Skeletal muscle tissue (tissue), 4 donors: Measurements from ENCODE around the gene GTF2IRD1. TPM values are rescaled to one million over a fixed set of nuclear protein-coding genes. Genes with fewer than 3 reads are reported as not detected.
"Not testable (repeated sequence)": the region's sequence is repeated elsewhere in the genome, so short reads cannot be mapped to it uniquely, and the experiment has no call there.

Experiments
- H3K27ac ChIP-seq: one replicate; pipeline ENCODE4 v1.7.0; 2013; ENCODE audit warnings: mild to moderate bottlenecking, low read depth, low read length, inconsistent platforms
- H3K27me3 ChIP-seq, 3 donors: one replicate each; pipeline ENCODE4 v1.7.0; 2013; ENCODE audit warnings: low read length in 3 of 3; ENCODE audit not compliant: control insufficient read depth in 3 of 3, insufficient read depth in 3 of 3
- H3K36me3 ChIP-seq, 3 donors: one replicate each; pipeline ENCODE4 v1.7.0; 2013; ENCODE audit warnings: low read length in 3 of 3; ENCODE audit not compliant: control insufficient read depth in 3 of 3, insufficient read depth in 3 of 3
- H3K4me1 ChIP-seq, 3 donors: one replicate each; pipeline ENCODE4 v1.7.0; 2013; ENCODE audit warnings: low read length in 3 of 3, mild to moderate bottlenecking in 3 of 3; ENCODE audit not compliant: control insufficient read depth in 3 of 3, insufficient read depth in 3 of 3
- H3K4me3 ChIP-seq, 3 donors: one replicate each; pipeline ENCODE4 v1.7.0; 2013; ENCODE audit warnings: low read length in 3 of 3
- H3K9ac ChIP-seq, 3 donors: one replicate each; pipeline ENCODE4 v1.7.0; 2013; ENCODE audit warnings: low read length in 3 of 3, mild to moderate bottlenecking in 3 of 3, moderate library complexity in 2 of 3, low read depth in 1 of 3
- H3K9me3 ChIP-seq, 3 donors: one replicate each; pipeline ENCODE4 v1.7.0; 2013; ENCODE audit warnings: low read length in 3 of 3; ENCODE audit not compliant: control insufficient read depth in 3 of 3
- total RNA-seq: library from RNA; depleted of rRNA; stranded (reverse); fragments of >200 nt; gene quantifications from one replicate; pipeline ENCODE4 v1.2.3, GENCODE V29; 2014
- donor health status: Osteomylitis.

Gene GTF2IRD1
- total RNA-seq, 1 donor from 2014 or later, result 16.2 TPM

DNA sequence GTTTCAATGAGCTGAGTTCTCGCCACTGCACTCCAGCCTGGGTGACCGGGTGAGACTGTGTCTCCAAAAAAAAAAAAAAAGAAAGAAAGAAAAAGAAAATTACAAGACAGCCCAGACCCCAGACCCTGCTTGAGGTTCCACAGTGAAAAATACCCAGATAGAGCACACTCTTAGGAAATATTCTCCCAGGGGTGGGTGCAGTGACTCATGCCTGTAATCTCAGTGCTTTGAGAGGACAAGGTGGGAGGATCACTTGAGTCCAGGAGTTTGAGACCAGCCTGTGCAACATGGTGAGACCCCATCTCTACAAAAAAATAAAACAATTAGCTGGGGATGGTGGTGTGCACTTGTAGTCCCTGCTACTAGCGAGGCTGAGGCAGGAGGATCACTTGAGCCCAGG lies 41.1 kb upstream of the GTF2IRD1 start:
- Histone ChIP-seq H3K36me3 (no peaks in the 10 kb centered on the region), H3K9me3 (no peaks in the 10 kb centered on the region), H3K9ac (no peak overlapping the region), H3K27me3 (no peaks in the 10 kb centered on the region), H3K27ac (no peak overlapping the region), H3K4me1 (peaks cover 2 to 5% (median 2%) of the 10 kb centered on the region in 3 donors), H3K4me3 (no peak overlapping the region)

DNA sequence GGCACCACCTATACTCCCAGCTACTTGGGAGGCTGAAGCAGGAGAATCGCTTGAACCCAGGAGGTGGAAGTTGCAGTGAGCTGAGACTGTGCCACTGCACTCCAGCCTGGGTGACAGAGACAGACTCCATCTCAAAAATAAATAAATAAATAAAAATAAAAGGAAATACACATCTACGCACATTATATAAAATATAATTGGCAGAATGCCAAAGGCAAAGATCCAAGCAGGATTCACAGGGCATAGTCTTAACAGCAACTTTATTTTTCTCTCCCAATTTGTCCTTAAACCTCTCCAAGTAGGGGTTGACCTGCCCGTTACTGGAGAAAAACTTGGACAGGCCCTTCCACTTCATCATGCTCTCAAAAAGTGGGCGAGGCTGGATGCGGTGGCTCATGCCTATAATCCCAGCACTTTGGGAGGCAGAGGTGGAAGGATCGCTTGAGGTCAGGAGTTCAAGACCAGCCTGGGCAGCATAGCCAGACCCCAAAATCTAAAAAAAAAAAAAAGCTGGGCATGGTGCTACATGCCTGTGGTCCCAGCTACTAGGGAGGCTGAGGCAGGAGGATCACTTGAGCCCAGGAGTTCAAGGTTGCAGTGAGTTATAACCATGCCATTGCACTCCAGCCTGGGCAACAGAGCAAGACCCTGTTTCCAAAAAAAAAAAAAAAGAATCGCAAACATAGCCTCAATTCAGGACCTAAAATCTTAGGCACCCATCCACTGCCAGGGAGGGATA lies 38.9 kb upstream of the GTF2IRD1 start:
- H3K9ac ChIP-seq, H3K4me1 ChIP-seq, H3K36me3 ChIP-seq, H3K27ac ChIP-seq, H3K9me3 ChIP-seq, H3K27me3 ChIP-seq, H3K4me3 ChIP-seq: not testable (repeated sequence)

DNA sequence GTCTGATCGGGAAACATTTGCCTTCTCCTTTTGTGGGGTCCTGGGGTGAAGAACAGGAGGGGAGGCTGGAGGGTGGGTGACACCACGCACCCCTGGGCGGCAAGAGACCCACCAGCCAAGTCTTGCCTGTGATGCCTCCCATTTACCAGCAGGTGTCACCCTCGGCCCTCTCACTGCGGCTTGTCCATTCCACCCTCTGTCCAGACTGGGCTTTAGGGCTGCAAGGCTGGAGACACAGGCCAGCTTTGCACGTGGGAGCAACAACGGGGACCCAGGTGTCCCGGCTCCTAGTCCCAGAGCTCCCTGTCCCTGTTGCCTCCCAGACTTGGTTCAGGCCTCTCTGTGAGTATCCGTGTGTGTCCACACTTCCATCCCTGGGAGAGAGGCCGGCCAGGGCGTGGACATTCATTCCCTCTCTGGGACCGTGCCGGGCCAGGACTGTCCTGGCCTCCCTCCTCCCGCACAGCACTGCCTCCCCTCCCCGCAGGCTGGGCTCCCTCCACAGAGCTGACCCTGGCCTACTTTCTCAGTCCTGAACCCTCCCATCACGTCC lies 36.2 kb upstream of the GTF2IRD1 start:
- H3K9me3 ChIP-seq, result no peaks in the 10 kb centered on the region
- H3K27ac ChIP-seq, result no peak overlapping the region
- peak overlapping the region; percentile 51 to 60 (median 53) for H3K9ac ChIP-seq
- H3K4me3 ChIP-seq, result peak overlapping the region in 1 of 3 donors; percentile 49
- H3K27me3 ChIP-seq, result no peaks in the 10 kb centered on the region
- no peaks in the 10 kb centered on the region for H3K36me3 ChIP-seq
- peaks cover 4 to 8% (median 4%) of the 10 kb centered on the region in 3 donors for H3K4me1 ChIP-seq

DNA sequence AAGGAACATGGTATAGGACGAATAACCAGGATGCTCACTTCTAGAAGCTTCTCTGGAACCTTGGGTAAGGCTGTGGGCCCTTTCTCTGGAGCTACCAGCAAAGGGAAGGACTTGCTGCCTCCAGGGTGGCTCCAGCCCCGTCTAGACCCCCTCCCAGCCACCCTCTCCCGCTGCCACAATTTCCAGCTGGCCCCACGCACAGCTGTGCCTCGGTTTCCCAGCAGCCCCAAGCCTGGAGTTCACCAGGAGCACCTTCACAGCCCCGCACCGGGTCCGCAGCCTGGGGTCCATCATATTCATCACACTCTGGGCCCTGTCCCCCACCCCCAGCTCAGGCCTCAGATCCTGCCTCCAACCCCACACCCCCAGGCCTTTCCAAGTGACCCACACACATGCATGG lies 35.6 kb upstream of the GTF2IRD1 start:
- H3K9me3 ChIP-seq, result no peaks in the 10 kb centered on the region
- H3K27ac ChIP-seq, result no peak overlapping the region
- peaks cover 4 to 8% (median 4%) of the 10 kb centered on the region in 3 donors for H3K4me1 ChIP-seq
- H3K36me3 ChIP-seq, result no peaks in the 10 kb centered on the region
- peak overlapping the region in 1 of 3 donors; percentile 60 for H3K9ac ChIP-seq
- no peaks in the 10 kb centered on the region for H3K27me3 ChIP-seq
- H3K4me3 ChIP-seq, result no peak overlapping the region

DNA sequence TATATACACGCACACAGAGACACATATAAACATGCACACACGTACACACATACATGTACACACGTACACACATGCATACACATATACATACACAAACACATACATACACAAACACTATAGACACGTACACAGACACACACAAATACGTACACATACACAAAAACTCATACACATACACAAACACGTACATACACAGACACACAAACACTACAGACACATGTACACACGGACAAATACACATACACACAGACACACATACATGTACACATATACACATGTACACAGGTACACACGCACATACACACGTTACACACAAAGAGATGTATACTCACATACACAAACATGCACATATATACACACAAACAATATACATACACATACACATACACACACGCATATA lies 35.2 kb upstream of the GTF2IRD1 start:
- no peaks in the 10 kb centered on the region for H3K36me3 ChIP-seq
- no peaks in the 10 kb centered on the region for H3K9me3 ChIP-seq
- no peaks in the 10 kb centered on the region for H3K27me3 ChIP-seq
- peaks cover 4 to 8% (median 4%) of the 10 kb centered on the region in 3 donors for H3K4me1 ChIP-seq
- no peak overlapping the region for H3K27ac ChIP-seq
- H3K4me3 ChIP-seq, result no peak overlapping the region
- H3K9ac ChIP-seq, result no peak overlapping the region

DNA sequence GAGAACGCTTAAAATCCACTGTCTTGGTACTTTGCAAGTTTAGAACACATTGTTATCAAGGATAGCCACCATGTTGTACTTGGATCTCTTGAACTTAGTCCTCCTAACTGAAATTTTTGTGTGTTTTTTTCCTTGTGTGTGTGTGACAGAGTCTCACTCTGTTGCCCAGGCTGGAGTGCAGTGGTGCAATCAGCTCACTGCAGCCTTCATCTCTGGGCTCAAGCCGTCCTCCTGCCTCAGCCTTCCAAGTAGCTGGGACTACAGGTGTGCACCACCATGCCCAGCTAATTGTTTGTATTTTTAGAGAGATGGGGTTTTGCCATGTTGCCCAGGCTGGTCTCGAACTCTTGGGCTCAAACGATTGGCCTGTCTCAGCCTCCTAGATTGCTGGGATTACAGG lies 34.5 kb upstream of the GTF2IRD1 start:
- not testable (repeated sequence) for H3K4me3 ChIP-seq, H3K9ac ChIP-seq, H3K4me1 ChIP-seq, H3K27me3 ChIP-seq, H3K36me3 ChIP-seq, H3K27ac ChIP-seq, H3K9me3 ChIP-seq

DNA sequence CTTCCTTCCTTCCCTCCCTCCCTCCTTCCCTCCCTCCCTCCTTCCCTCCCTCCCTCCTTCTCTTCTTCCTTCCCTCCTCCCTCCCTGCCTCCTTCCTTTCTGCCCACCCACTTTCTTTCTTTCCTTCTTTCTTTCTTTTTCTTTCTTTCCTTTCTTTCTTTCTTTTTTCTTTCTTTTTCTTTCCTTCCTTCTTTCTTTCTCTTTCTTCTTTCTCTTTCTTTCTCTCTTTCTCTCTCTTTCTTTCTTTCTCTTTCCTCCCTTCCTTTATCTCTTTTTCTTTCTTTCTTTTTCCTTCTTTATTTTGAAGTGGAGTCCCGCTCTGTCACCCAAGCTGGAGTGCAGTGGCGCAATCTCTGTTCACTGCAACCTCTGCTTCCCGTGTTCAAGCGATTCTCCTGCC lies 33.7 kb upstream of the GTF2IRD1 start:
- H3K27ac ChIP-seq, result no peak overlapping the region
- no peak overlapping the region for H3K9ac ChIP-seq
- H3K27me3 ChIP-seq, result no peaks in the 10 kb centered on the region
- no peak overlapping the region for H3K4me3 ChIP-seq
- peaks cover 4 to 8% (median 4%) of the 10 kb centered on the region in 3 donors for H3K4me1 ChIP-seq
- H3K9me3 ChIP-seq, result no peaks in the 10 kb centered on the region
- H3K36me3 ChIP-seq, result no peaks in the 10 kb centered on the region

DNA sequence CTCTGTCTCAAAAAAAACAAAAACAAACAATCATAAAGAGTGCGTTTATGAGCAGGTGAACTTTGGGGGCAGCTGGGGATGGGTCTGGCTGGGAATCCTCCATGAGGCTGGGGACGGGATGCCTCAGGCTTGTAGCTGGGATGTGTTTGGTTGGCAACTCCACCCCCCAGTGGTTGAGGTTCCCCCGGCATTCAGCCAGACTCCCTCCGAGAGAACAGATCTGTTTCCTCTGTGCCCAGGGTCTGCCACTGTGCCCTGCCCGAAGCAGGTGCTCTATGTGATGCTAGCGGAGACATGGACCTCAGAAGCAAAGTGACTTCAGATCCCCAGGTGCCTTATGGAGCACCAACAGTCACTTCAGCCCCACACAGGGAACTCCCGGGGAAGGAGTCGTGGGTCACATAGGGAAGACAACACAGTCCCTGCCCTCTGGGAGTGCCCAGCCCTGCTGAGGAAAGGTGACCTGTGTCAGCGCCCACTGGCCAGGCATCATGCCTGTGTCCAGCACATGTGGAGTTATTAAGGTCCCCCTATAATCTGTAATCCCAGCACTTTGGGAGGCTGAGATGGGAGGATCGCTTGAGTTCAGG lies 29.3 kb upstream of the GTF2IRD1 start:
- Histone ChIP-seq H3K27ac (no peak overlapping the region), H3K4me1 (peaks cover 0 to 7% (median 6%) of the 10 kb centered on the region in 3 donors), H3K9me3 (no peaks in the 10 kb centered on the region), H3K4me3 (no peak overlapping the region), H3K9ac (no peak overlapping the region), H3K36me3 (no peaks in the 10 kb centered on the region), H3K27me3 (no peaks in the 10 kb centered on the region)

DNA sequence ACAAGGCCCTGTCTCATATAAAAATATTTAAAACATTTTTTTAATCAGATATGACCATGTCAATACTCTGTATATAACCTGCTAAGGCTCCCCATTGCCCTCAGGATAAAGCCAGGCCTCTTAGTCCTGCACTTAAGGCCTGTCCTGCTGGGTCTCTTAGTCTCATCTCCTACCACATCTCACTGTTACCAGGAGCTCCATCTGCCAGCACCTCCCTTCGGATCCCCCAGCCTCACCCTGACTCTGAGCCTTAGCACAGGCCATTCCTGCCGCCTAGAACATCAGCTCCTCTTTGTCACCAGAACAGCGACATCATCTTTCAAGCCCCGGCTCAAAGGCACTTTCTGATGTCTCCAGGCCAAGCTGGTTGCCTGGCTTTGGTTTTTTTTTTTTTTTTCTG lies 25.7 kb upstream of the GTF2IRD1 start:
- H3K4me3 ChIP-seq, result no peak overlapping the region
- peaks cover 0 to 29% (median 16%) of the 10 kb centered on the region in 3 donors for H3K4me1 ChIP-seq
- no peaks in the 10 kb centered on the region for H3K36me3 ChIP-seq
- no peaks in the 10 kb centered on the region for H3K9me3 ChIP-seq
- no peaks in the 10 kb centered on the region for H3K27me3 ChIP-seq
- H3K27ac ChIP-seq, result no peak overlapping the region
- no peak overlapping the region for H3K9ac ChIP-seq

DNA sequence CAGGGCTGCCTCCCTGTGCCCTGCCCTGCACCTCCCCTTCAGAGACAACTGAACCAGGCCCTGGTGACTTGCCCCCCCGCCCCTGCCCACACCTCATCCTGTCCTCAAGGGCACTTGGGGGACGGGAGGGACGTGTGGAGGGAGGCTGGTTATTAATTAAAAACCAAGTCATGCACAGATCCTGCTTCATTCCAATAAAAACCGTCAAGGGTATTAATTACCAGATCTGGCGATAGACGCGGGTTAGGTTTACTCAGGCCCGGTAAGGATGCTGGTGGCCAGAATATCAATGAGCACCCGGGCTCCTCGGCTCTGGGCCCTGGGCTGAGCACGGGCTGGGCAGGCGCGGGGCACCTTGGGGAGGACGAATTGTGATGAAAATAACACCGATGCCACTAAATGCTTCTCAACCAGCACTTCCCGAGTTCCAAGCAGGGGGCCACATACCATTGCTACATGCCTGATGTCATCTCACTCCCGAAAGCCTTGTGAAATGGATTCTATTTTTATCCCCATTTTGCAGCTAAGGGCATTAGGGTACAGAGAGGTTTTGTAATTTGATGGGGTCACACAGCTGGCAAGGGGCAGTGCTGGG lies 24.5 kb upstream of the GTF2IRD1 start:
- no peaks in the 10 kb centered on the region for H3K9me3 ChIP-seq
- H3K27me3 ChIP-seq, result no peaks in the 10 kb centered on the region
- H3K4me1 ChIP-seq, result peaks cover 0 to 29% (median 16%) of the 10 kb centered on the region in 3 donors
- H3K4me3 ChIP-seq, result peak overlapping the region in 1 of 3 donors; percentile 2
- H3K9ac ChIP-seq, result peak overlapping the region in 1 of 3 donors; percentile 16
- no peak overlapping the region for H3K27ac ChIP-seq
- H3K36me3 ChIP-seq, result no peaks in the 10 kb centered on the region
